RWPE1 (cell line): ENCODE measurements around the gene DUOXA1.

Source experiments
- CTCF ChIA-PET: fragments of 350-600 bp; sonication (Branson Sonifier 250); formaldehyde crosslinking; extraction: SDS; loops from one replicate; lab custom pipeline; 2021; lab: Yijun Ruan, JAX
- POLR2A ChIA-PET: fragments of 400-600 bp; formaldehyde crosslinking; extraction: SDS; loops from one replicate; lab custom pipeline; 2020; ENCODE audit warnings: antibody characterized with exemption; ENCODE audit not compliant: low non-redundant PET; lab: Yijun Ruan, JAX
- DNase-seq: peaks from one replicate; pipeline ENCODE4 v3.0.0; 2012; ENCODE audit warnings: low spot score
- H3K27ac ChIP-seq: fragments of 450-650 bp; 2 replicates; pipeline ENCODE4 v1.5.1; 2017
- TF ChIP-seq, protein P1 (sequence below): fragments of 450-650 bp; conservative IDR thresholded peaks from 2 replicates; pipeline ENCODE4 v1.5.1; 2017; ENCODE audit warnings: low read depth, mild to moderate bottlenecking

The DUOXA1 gene

DNA sequence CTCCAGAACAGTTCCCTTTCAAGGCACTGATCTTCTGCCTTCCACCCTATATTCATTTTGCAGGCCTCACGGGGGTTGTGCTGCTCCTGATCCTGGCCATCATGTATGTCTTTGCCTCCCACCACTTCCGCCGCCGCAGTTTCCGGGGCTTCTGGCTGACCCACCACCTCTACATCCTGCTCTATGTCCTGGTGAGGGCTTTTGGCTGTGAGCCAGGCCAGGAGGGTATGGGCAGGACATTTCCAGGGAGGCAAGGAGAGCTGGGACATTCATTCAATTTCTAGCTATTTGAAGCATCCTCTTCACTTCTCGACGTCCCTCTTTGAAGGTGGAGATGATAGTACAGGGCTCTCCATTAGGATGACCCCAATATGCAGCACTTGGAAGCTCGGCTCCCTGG, 26.1 kb upstream of the DUOXA1 start:
- TF ChIP-seq, protein P1, sequence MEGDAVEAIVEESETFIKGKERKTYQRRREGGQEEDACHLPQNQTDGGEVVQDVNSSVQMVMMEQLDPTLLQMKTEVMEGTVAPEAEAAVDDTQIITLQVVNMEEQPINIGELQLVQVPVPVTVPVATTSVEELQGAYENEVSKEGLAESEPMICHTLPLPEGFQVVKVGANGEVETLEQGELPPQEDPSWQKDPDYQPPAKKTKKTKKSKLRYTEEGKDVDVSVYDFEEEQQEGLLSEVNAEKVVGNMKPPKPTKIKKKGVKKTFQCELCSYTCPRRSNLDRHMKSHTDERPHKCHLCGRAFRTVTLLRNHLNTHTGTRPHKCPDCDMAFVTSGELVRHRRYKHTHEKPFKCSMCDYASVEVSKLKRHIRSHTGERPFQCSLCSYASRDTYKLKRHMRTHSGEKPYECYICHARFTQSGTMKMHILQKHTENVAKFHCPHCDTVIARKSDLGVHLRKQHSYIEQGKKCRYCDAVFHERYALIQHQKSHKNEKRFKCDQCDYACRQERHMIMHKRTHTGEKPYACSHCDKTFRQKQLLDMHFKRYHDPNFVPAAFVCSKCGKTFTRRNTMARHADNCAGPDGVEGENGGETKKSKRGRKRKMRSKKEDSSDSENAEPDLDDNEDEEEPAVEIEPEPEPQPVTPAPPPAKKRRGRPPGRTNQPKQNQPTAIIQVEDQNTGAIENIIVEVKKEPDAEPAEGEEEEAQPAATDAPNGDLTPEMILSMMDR = no peak
- POLR2A ChIA-PET = no interaction called here
- DNase-seq = no peak
- H3K27ac ChIP-seq = peak overlapping the region; percentile 80
- CTCF ChIA-PET = interaction anchor here (1.1 kb wide), 1 partner anchor 14 kb away, joined by 3 read pairs; no protein-coding TSS in a partner anchor

DNA sequence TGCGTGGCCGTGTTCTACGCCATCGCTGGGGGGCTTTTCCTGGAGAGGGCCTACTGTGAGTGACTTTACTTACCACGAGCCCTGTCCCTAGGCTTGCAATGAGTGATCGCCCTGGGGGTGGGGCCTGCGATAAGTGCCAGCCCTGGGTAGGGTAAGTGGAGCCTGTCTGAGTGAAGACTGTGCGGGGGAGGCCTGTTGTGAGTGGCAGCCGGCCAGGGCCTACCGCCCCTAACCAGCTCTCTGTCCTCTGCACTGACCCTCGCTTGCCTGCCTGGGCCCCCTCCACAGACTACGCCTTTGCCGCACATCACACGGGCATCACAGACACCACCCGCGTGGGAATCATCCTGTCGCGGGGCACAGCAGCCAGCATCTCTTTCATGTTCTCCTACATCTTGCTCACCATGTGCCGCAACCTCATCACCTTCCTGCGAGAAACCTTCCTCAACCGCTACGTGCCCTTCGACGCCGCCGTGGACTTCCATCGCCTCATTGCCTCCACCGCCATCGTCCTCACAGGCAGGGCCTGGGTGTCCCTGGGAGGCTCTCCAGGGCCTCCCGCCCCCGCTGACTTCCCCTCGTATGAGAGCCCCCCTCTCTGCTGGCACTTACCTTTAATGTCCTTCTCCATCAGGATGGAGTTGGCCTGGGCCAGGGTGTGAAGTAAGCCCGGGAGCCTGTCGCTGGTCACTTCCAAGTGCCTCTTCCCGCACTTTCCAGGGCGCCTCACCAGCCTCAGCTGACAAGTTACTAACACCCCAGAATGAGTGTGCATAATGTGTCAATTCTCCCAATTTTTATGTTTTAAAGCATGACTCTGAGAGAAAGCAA, 22.5 kb upstream of the DUOXA1 start:
- POLR2A ChIA-PET = no interaction called here
- H3K27ac ChIP-seq = no peak overlapping the region
- CTCF ChIA-PET = interaction anchor here (0.5 kb wide), 1 partner anchor 314 kb away, joined by 4 read pairs; no protein-coding TSS in a partner anchor
- TF ChIP-seq, protein P1 = no peak
- no peak for DNase-seq

DNA sequence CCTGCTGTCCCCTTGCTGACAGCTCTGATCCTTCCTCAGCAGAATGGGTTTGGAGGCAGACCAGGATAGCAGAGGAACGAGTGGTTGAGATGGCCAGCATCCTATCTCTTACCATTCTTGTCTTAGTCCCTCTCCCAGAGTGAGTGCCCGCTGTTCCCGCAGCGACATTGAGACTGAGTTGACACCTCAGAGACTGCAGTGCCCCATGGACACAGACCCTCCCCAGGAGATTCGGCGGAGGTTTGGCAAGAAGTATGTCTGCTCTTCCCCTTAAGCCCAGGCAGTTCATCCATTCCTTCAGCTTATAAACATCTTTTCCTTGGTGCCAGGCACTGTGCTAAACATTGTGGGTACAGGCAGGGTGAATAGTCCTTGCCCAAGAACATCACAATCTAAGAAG, 21.3 kb upstream of the DUOXA1 start:
- POLR2A ChIA-PET = no interaction called here
- peak overlapping the region; percentile 27; the same call in 1 of the 2 replicates for H3K27ac ChIP-seq
- TF ChIP-seq, protein P1 = no peak
- CTCF ChIA-PET = interaction anchor here (0.5 kb wide), 1 partner anchor 15 kb away, joined by 4 read pairs; no protein-coding TSS in a partner anchor
- DNase-seq = no peak

DNA sequence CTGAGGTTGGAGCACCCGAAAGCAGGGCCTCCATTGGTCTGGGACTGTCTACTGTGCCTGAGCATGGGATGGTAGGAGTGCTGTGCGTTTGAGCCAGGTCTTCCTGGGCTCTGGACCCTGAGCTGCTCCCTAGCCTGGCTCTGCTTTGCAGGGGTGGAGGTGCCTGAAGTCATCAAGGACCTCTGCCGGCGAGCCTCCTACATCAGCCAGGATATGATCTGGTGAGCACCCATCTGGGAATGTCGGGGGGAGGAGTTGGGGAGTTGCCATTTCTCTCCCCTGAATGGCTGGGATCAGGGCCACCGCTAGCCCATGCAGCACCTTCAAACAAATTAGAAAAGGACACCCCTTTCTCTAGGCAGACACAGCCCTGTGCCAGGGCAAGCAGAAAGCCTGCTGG, 20.8 kb upstream of the DUOXA1 start:
- ChIA-PET POLR2A (no interaction called here), CTCF (no interaction called here)
- TF ChIP-seq, protein P1 = no peak
- peak overlapping the region; percentile 27; the same call in 1 of the 2 replicates for H3K27ac ChIP-seq
- DNase-seq = no peak

DNA sequence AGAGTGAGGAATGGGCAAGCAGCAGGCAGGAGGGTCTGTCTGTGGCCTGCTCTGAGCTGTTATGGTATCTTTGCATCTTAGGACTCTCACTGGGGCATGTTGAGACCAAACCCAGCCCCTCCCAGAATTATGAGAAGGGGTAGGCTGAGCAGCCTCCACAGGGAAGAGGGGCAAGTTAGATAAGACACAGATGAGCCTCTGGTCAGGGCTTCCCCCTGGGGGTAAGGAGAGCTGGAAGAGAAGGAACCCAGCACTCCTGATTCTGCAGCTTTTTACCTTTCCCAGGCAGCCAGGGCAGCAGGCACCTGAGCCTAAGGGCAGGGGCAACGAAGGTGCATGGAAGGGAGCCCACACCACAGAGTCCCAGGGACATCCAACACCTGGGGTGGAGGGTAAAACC, 19.4 kb upstream of the DUOXA1 start:
- H3K27ac ChIP-seq = peak overlapping the region; percentile 60
- no peak for DNase-seq
- TF ChIP-seq, protein P1 = no peak
- POLR2A ChIA-PET = interaction anchor here (0.5 kb wide), 1 partner anchor 120 kb away, joined by 3 read pairs; no protein-coding TSS in a partner anchor
- CTCF ChIA-PET = interaction anchor here (1.1 kb wide), 1 partner anchor 13 kb away, joined by 3 read pairs; no protein-coding TSS in a partner anchor
